HCT116 (cell line): Measurements from ENCODE around the gene ZCCHC17. TPM values are rescaled to one million over a fixed set of nuclear protein-coding genes. Genes with fewer than 3 reads are reported as not detected.

Source experiments
- ATAC-seq: fragments of 200-7000 bp; cut with Tn5 transposase; 2 replicates; pipeline ENCODE4 v1.9.1; 2020; ENCODE audit warnings: mild to moderate bottlenecking, moderate library complexity
- BruUV-seq: library from RNA; stranded (reverse); fragments of 400-500 nt; replicated peaks from 2 replicates; lab custom pipeline; 2021; lab: Mats Ljungman, UMichigan
- CTCF ChIA-PET: fragments of 300-600 bp; sonication (Branson Sonifier 250); formaldehyde crosslinking; loops from one replicate; lab custom pipeline; 2021; ENCODE audit warnings: antibody characterized with exemption; lab: Charles Lee
- POLR2A ChIA-PET: fragments of 300-600, 350-600 bp; sonication (Branson Sonifier 250); formaldehyde crosslinking; loops from one replicate; lab custom pipeline; 2021; ENCODE audit warnings: antibody characterized with exemption; lab: Charles Lee
- RAD21 ChIA-PET, 2 experiments: fragments of 300-600 bp; sonication (Branson Sonifier 250); formaldehyde crosslinking; loops; one replicate each; lab custom pipeline; 2023; ENCODE audit warnings: low total read pairs in 2 of 2; ENCODE audit not compliant: uncharacterized antibody in 2 of 2, unreplicated experiment in 2 of 2, low non-redundant PET in 1 of 2; lab: Charles Lee
- DNase-seq: peaks from one replicate; pipeline ENCODE4 v3.0.0-alpha.2; 2010; ENCODE audit warnings: low read depth, low spot score
- H2AFZ ChIP-seq: fragments of 200-600 bp; shearing (Covaris generic), sonication (generic); 2 replicates; pipeline ENCODE4 v1.6.1; 2017; ENCODE audit warnings: low read depth, mixed run types, mixed read lengths, antibody characterized with exemption, low read length; ENCODE audit not compliant: poor library complexity, severe bottlenecking
- H3K27ac ChIP-seq: 2 replicates; pipeline ENCODE4 v1.5.1; 2012; ENCODE audit warnings: low read depth, low read length
- H3K27me3 ChIP-seq: fragments of 200-600 bp; sonication (generic); 2 replicates; pipeline ENCODE4 v1.6.1; 2016; ENCODE audit warnings: mixed run types, low read length, mixed read lengths; ENCODE audit not compliant: insufficient read depth
- H3K36me3 ChIP-seq, 2 experiments: fragments of 200-500 bp in 1 of 2; fragments of 200-600 bp in 1 of 2; sonication (Bioruptor generic) in 1 of 2; sonication (generic) in 1 of 2; 2 replicates each; pipeline versions ENCODE4 v1.5.1 to v1.6.1; 2014 to 2016; ENCODE audit warnings: low read length in 2 of 2, inconsistent platforms in 1 of 2, mixed read lengths in 1 of 2, mixed run types in 1 of 2; ENCODE audit not compliant: insufficient read depth in 2 of 2, control insufficient read depth in 1 of 2
- H3K4me1 ChIP-seq, 2 experiments: fragments of 200-600 bp in 1 of 2; sonication (generic) in 1 of 2; 2 replicates each; pipeline versions ENCODE4 v1.5.1 to v1.6.1; 2012 to 2017; ENCODE audit warnings: low read length in 2 of 2, inconsistent platforms in 1 of 2, mild to moderate bottlenecking in 1 of 2, mixed read lengths in 1 of 2, mixed run types in 1 of 2, moderate library complexity in 1 of 2; ENCODE audit not compliant: insufficient read depth in 2 of 2, control insufficient read depth in 1 of 2
- H3K4me2 ChIP-seq: fragments of 200-600 bp; sonication (generic); 2 replicates; pipeline ENCODE4 v1.6.1; 2017; ENCODE audit warnings: mixed run types, low read length, mixed read lengths
- H3K4me3 ChIP-seq, 2 experiments: fragments of 200-600 bp in 1 of 2; sonication (generic) in 1 of 2; replicated peaks in 1 of 2; 2 replicates each; pipeline ENCODE4 v1.5.1; 2011 to 2016; ENCODE audit warnings: low read length in 2 of 2, control low read depth in 1 of 2, low read depth in 1 of 2, mild to moderate bottlenecking in 1 of 2, mixed read lengths in 1 of 2, mixed run types in 1 of 2
- H3K79me2 ChIP-seq: fragments of 200-600 bp; sonication (generic); 2 replicates; pipeline ENCODE4 v1.6.1; 2017; ENCODE audit warnings: mild to moderate bottlenecking, mixed run types, low read length, moderate library complexity, mixed read lengths; ENCODE audit not compliant: insufficient read depth
- H3K9ac ChIP-seq: fragments of 200-600 bp; sonication (generic); 2 replicates; pipeline ENCODE4 v1.6.1; 2016; ENCODE audit warnings: low read length, mixed read lengths
- H3K9me2 ChIP-seq: fragments of 200-600 bp; sonication (generic), shearing (Covaris generic); 2 replicates; pipeline ENCODE4 v1.6.1; 2017; ENCODE audit warnings: mixed run types, mild to moderate bottlenecking, moderate library complexity; ENCODE audit not compliant: insufficient read depth
- H3K9me3 ChIP-seq, 2 experiments: fragments of 200-500 bp in 1 of 2; fragments of 200-600 bp in 1 of 2; sonication (Bioruptor generic) in 1 of 2; sonication (generic) in 1 of 2; 2 replicates each; pipeline ENCODE4 v1.6.1; 2014 to 2017; ENCODE audit warnings: low read length in 2 of 2, mixed read lengths in 2 of 2, inconsistent platforms in 1 of 2, low read depth in 1 of 2, mild to moderate bottlenecking in 1 of 2, mixed run types in 1 of 2, moderate library complexity in 1 of 2; ENCODE audit not compliant: control insufficient read depth in 1 of 2, insufficient read depth in 1 of 2
- H4K20me1 ChIP-seq: fragments of 200-600 bp; sonication (generic), shearing (Covaris generic); 2 replicates; pipeline ENCODE4 v1.6.1; 2017; ENCODE audit warnings: mixed run types, mild to moderate bottlenecking, moderate library complexity; ENCODE audit not compliant: insufficient read depth
- CBX3 ChIP-seq: IDR thresholded peaks from 2 replicates; pipeline ENCODE4 v1.6.1; 2012; ENCODE audit warnings: low read depth
- EGR1 ChIP-seq: IDR thresholded peaks from 2 replicates; pipeline ENCODE4 v1.6.1; 2012; ENCODE audit warnings: low read depth
- EZH2phosphoT487 ChIP-seq: fragments of 200-600 bp; IDR thresholded peaks from 2 replicates; pipeline ENCODE4 v1.6.1; 2018; ENCODE audit warnings: antibody characterized with exemption, borderline replicate concordance
- FOSL1 ChIP-seq: IDR thresholded peaks from 2 replicates; pipeline ENCODE4 v1.6.1; 2012; ENCODE audit warnings: low read depth
- POLR2A ChIP-seq: IDR thresholded peaks from 2 replicates; pipeline ENCODE4 v1.7.0; 2011; ENCODE audit warnings: borderline replicate concordance; ENCODE audit not compliant: insufficient read depth, insufficient read length; ENCODE audit errors: extremely low read depth
- RAD21 ChIP-seq: IDR thresholded peaks from 2 replicates; pipeline ENCODE4 v1.6.1; 2012; ENCODE audit warnings: low read depth, mild to moderate bottlenecking
- SRF ChIP-seq: IDR thresholded peaks from 2 replicates; pipeline ENCODE4 v1.6.1; 2012; ENCODE audit warnings: low read depth
- ZFX ChIP-seq: fragments of 450-650 bp; IDR thresholded peaks from 2 replicates; pipeline ENCODE4 v1.6.1; 2017
- ZNF274 ChIP-seq: fragments of 200-500 bp; sonication (Bioruptor generic); IDR thresholded peaks from 2 replicates; pipeline ENCODE4 v1.6.1; 2014; ENCODE audit warnings: mild to moderate bottlenecking, low read depth, low read length, inconsistent platforms
- intact Hi-C: fragments of 100-400 bp; cut with micrococcal nuclease; formaldehyde crosslinking; loops from 2 replicates; pipeline ENCODE4 v1.10.0; 2022
- total RNA-seq: library from RNA; stranded (reverse); gene quantifications from one replicate; pipeline ENCODE4 v1.2.1, GENCODE V29; 2021; ENCODE audit not compliant: unreplicated experiment
- TF ChIP-seq, protein P1 (sequence below), 3 experiments: fragments of 200-600 bp in 1 of 3; sonication (generic) in 1 of 3; IDR thresholded peaks in 2 of 3; conservative IDR thresholded peaks in 1 of 3; 2 replicates each; pipeline ENCODE4 v1.5.1; 2012 to 2017; ENCODE audit warnings: low read depth in 2 of 3, low read length in 2 of 3, antibody characterized with exemption in 1 of 3, borderline replicate concordance in 1 of 3, control low read depth in 1 of 3, mild to moderate bottlenecking in 1 of 3, mixed read lengths in 1 of 3, mixed run types in 1 of 3, moderate library complexity in 1 of 3; ENCODE audit not compliant: insufficient read depth in 1 of 3
- TF ChIP-seq, protein P2 (sequence below): IDR thresholded peaks from 2 replicates; pipeline ENCODE4 v1.6.1; 2012; ENCODE audit warnings: low read depth
- TF ChIP-seq, protein P3 (sequence below): IDR thresholded peaks from 2 replicates; pipeline ENCODE4 v1.6.1; 2012

ZCCHC17 gene
- total RNA-seq, 1 experiment from 2014 or later: 27.8 TPM

DNA sequence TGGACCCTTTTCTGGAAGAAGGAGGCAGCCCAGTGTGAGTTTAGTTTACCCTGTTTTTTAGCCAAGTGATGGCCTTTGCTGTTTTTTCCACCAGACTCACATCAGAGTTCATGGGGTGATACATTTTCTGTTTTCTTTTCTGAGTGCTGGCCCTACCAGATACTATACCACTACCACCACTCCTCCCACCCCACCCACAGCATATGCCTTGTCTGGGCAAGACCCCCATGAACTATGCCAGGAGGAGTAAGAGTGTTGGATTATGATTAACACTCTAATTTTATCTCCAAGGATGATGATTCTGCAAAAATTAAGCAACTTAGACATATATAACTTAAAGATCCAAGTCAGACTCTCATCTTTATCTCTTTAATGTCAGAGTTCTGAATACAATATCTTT lies 50.0 kb downstream of the ZCCHC17 start:
- H4K20me1 ChIP-seq: no peaks in the 10 kb centered on the region
- no peaks in the 10 kb centered on the region for H3K27me3 ChIP-seq
- no peak overlapping the region for H3K27ac ChIP-seq
- H3K36me3 ChIP-seq: peaks cover 0 to 9% of the 10 kb centered on the region in 2 experiments; a peak in 1 of 4 replicates
- no TSS peak for BruUV-seq
- POLR2A ChIA-PET: no interaction called here
- CTCF ChIA-PET: no interaction called here
- no peak overlapping the region for H3K9ac ChIP-seq
- no peaks in the 10 kb centered on the region for H3K4me1 ChIP-seq
- RAD21 ChIA-PET: no interaction called here
- H3K4me2 ChIP-seq: no peak overlapping the region
- H3K9me2 ChIP-seq: no peaks in the 10 kb centered on the region
- DNase-seq (no peak), ATAC-seq (no peak)
- intact Hi-C loops: no loop called here
- no peak overlapping the region for H2AFZ ChIP-seq
- TF ChIP-seq, protein P1, sequence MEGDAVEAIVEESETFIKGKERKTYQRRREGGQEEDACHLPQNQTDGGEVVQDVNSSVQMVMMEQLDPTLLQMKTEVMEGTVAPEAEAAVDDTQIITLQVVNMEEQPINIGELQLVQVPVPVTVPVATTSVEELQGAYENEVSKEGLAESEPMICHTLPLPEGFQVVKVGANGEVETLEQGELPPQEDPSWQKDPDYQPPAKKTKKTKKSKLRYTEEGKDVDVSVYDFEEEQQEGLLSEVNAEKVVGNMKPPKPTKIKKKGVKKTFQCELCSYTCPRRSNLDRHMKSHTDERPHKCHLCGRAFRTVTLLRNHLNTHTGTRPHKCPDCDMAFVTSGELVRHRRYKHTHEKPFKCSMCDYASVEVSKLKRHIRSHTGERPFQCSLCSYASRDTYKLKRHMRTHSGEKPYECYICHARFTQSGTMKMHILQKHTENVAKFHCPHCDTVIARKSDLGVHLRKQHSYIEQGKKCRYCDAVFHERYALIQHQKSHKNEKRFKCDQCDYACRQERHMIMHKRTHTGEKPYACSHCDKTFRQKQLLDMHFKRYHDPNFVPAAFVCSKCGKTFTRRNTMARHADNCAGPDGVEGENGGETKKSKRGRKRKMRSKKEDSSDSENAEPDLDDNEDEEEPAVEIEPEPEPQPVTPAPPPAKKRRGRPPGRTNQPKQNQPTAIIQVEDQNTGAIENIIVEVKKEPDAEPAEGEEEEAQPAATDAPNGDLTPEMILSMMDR (IDR thresholded peaks at IDR 0.05 in 2 of 3, conservative IDR thresholded peaks at IDR 0.05 in 1 of 3; ENCODE audit: borderline replicate concordance in 1 of 3, insufficient read depth in 1 of 3, low read depth in 2 of 3, low read length in 2 of 3): no peak
- no peak for TF ChIP-seq SRF
- TF ChIP-seq ZNF274: no peak
- no peak for TF ChIP-seq FOSL1
- H3K9me3 ChIP-seq: no peaks in the 10 kb centered on the region
- no peak overlapping the region for H3K4me3 ChIP-seq
- H3K79me2 ChIP-seq: no peaks in the 10 kb centered on the region

DNA sequence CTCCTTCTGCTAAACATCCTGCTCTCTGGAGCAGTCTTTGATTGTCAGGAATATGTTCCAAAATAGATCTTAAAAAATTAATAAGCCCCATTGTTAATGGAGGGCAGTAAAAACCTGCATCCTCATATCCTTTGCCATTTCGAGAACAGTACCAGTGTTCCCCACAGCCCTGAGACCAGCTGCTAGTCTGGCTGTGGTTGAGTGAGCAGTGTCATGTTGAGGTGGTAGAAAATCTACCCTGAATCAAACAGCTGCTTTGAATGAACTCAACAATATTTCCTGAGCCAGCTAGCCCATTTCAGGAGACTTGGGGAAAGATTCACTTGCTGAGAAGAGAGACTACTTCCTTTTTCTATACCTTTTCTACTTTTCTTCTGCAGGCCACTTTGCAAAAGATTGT lies 51.6 kb downstream of the ZCCHC17 start:
- no peaks in the 10 kb centered on the region for H3K4me1 ChIP-seq
- no peaks in the 10 kb centered on the region for H3K9me3 ChIP-seq
- H3K36me3 ChIP-seq: peaks cover 0 to 9% of the 10 kb centered on the region in 2 experiments; a peak in 1 of 4 replicates
- ChIA-PET RAD21 (no interaction called here), POLR2A (no interaction called here), CTCF (no interaction called here)
- intact Hi-C loops: no loop called here
- no peaks in the 10 kb centered on the region for H3K79me2 ChIP-seq
- no peak overlapping the region for H3K9ac ChIP-seq
- no peak for ATAC-seq
- no peaks in the 10 kb centered on the region for H4K20me1 ChIP-seq
- no TSS peak for BruUV-seq
- DNase-seq: no peak
- no peak overlapping the region for H3K4me3 ChIP-seq
- no peak overlapping the region for H2AFZ ChIP-seq
- H3K4me2 ChIP-seq: no peak overlapping the region
- no peaks in the 10 kb centered on the region for H3K27me3 ChIP-seq
- no peak overlapping the region for H3K27ac ChIP-seq
- H3K9me2 ChIP-seq: no peaks in the 10 kb centered on the region
- TF ChIP-seq EGR1 (no peak), ZFX (no peak), SRF (no peak), EZH2phosphoT487 (no peak), CBX3 (no peak), RAD21 (no peak), FOSL1 (no peak), POLR2A (no peak)
- TF ChIP-seq, protein P2, sequence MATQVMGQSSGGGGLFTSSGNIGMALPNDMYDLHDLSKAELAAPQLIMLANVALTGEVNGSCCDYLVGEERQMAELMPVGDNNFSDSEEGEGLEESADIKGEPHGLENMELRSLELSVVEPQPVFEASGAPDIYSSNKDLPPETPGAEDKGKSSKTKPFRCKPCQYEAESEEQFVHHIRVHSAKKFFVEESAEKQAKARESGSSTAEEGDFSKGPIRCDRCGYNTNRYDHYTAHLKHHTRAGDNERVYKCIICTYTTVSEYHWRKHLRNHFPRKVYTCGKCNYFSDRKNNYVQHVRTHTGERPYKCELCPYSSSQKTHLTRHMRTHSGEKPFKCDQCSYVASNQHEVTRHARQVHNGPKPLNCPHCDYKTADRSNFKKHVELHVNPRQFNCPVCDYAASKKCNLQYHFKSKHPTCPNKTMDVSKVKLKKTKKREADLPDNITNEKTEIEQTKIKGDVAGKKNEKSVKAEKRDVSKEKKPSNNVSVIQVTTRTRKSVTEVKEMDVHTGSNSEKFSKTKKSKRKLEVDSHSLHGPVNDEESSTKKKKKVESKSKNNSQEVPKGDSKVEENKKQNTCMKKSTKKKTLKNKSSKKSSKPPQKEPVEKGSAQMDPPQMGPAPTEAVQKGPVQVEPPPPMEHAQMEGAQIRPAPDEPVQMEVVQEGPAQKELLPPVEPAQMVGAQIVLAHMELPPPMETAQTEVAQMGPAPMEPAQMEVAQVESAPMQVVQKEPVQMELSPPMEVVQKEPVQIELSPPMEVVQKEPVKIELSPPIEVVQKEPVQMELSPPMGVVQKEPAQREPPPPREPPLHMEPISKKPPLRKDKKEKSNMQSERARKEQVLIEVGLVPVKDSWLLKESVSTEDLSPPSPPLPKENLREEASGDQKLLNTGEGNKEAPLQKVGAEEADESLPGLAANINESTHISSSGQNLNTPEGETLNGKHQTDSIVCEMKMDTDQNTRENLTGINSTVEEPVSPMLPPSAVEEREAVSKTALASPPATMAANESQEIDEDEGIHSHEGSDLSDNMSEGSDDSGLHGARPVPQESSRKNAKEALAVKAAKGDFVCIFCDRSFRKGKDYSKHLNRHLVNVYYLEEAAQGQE: no peak
- TF ChIP-seq, protein P3, sequence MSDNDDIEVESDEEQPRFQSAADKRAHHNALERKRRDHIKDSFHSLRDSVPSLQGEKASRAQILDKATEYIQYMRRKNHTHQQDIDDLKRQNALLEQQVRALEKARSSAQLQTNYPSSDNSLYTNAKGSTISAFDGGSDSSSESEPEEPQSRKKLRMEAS: no peak
- TF ChIP-seq, protein P1 (IDR thresholded peaks at IDR 0.05 in 2 of 3, conservative IDR thresholded peaks at IDR 0.05 in 1 of 3; ENCODE audit: borderline replicate concordance in 1 of 3, insufficient read depth in 1 of 3, low read depth in 2 of 3, low read length in 2 of 3): no peak
